ENCODE results near the gene LORICRIN. TPM values are rescaled to one million over a fixed set of nuclear protein-coding genes. Genes with fewer than 3 reads are reported as not detected.

LORICRIN gene
- total and polyA plus RNA-seq, 9 of the 15 experiments (the other 6 are each of a cell fraction or from before 2014, with no cell fraction given): not detected

DNA sequence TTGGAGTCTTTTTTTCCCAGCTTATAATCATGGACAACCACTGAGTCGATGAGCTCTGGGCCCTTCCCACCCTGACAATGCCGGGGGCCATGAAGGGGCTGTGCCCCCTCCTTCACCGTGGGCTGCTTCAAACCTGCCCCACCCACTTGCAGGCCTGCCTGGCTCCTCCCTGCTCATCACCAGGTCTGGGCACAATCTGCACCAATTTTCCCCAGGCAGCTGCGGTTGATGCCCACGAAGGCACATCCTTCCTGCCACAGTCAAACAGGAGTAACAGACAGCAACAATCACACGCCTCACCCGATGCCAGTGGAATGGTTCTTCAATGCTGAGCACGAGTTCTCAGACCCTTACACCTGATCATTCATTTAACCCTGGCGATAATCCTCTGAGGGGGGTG, 34.4 kb downstream of the LORICRIN start (continued):
- TF ChIP-seq, protein P1, sequence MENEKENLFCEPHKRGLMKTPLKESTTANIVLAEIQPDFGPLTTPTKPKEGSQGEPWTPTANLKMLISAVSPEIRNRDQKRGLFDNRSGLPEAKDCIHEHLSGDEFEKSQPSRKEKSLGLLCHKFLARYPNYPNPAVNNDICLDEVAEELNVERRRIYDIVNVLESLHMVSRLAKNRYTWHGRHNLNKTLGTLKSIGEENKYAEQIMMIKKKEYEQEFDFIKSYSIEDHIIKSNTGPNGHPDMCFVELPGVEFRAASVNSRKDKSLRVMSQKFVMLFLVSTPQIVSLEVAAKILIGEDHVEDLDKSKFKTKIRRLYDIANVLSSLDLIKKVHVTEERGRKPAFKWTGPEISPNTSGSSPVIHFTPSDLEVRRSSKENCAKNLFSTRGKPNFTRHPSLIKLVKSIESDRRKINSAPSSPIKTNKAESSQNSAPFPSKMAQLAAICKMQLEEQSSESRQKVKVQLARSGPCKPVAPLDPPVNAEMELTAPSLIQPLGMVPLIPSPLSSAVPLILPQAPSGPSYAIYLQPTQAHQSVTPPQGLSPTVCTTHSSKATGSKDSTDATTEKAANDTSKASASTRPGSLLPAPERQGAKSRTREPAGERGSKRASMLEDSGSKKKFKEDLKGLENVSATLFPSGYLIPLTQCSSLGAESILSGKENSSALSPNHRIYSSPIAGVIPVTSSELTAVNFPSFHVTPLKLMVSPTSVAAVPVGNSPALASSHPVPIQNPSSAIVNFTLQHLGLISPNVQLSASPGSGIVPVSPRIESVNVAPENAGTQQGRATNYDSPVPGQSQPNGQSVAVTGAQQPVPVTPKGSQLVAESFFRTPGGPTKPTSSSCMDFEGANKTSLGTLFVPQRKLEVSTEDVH (IDR thresholded peaks at IDR 0.05; ENCODE audit: low read depth, partially characterized antibody): no peak
- no peak for TF ChIP-seq ZNF3 (CRISPR knock-in tag; IDR thresholded peaks at IDR 0.05)

DNA sequence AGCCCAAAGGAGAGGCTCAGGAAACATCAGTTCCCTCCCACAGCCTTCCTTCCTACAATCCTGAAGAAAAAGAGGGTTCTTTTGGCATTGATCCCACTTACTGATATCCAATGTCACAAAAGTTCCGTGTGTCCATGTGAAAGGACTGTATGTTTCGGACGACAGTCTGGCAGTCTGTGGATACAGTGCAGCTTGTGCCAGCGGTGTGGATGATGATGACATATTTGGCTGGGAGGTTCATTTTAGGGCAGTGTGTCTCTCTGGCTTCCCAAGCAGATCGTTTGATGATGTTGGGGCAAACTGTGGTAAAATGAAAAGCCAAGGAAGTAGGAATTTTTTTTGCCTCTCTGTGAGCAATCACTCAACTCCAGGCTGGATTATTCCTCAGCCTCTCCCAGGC, 42.8 kb downstream of the LORICRIN start:
- H3K27me3 ChIP-seq (ENCODE audit: control insufficient read depth in 2 of 2, insufficient read depth in 2 of 2, low read length in 2 of 2): peaks cover 15 to 40% of the 10 kb centered on the region in 2 experiments
- H3K4me3 ChIP-seq: no peak overlapping the region
- intact Hi-C loops (cut with micrococcal nuclease) (no loop called here), in situ Hi-C loops (cut with MboI) (no loop called here)
- no peaks in the 10 kb centered on the region for H4K20me1 ChIP-seq (replicated peaks; ENCODE audit: control insufficient read depth, insufficient read depth, low read length)
- H3K9me1 ChIP-seq (ENCODE audit: control insufficient read depth, insufficient read depth, low read length): no peaks in the 10 kb centered on the region
- H3K9me3 ChIP-seq (replicated peaks; ENCODE audit: control insufficient read depth, insufficient read depth, low read depth, low read length): no peaks in the 10 kb centered on the region
- DNase-seq (ENCODE audit: extremely low read depth in 1 of 4, low spot score in 3 of 4): no peak
- no peak overlapping the region for H3K27ac ChIP-seq (ENCODE audit: extremely low read depth, low read depth, low read length)
- no peak overlapping the region for H3K9ac ChIP-seq (ENCODE audit: insufficient read depth in 1 of 2, low read depth in 2 of 2, low read length in 2 of 2)
- no peak overlapping the region for H3K4me2 ChIP-seq (ENCODE audit: insufficient read depth, low read length)
- H3K79me2 ChIP-seq (ENCODE audit: control insufficient read depth, insufficient read depth, low read length): no peaks in the 10 kb centered on the region
- ChIA-PET CTCF (ENCODE audit: low intra/inter-chr PET ratio) (no interaction called here), POLR2A (interaction anchor here (1.2 kb wide), 1 partner anchor 8 kb away, joined by 4 read pairs; no protein-coding TSS in a partner anchor)
- FAIRE-seq: no peak
- no peak for ATAC-seq
- BruUV-seq (replicated peaks): no TSS peak
- no peak overlapping the region for H2AFZ ChIP-seq (ENCODE audit: low read depth, low read length)
- whole genome bisulfite sequencing (ENCODE audit: insufficient coverage, low coverage, missing lambda C conversion rate): 0% methylated on average over 5 of the region's 5 CpGs
- peaks cover 0 to 4% of the 10 kb centered on the region in 2 experiments; a peak in 1 of 5 replicates for H3K4me1 ChIP-seq (replicated peaks in 1 of 2; ENCODE audit: control insufficient read depth in 2 of 2, insufficient read depth in 2 of 2, low read length in 2 of 2)
- no peaks in the 10 kb centered on the region for H3K36me3 ChIP-seq (ENCODE audit: control insufficient read depth, insufficient read depth, low read length)
- TF ChIP-seq PYGO2 (tag; IDR thresholded peaks at IDR 0.05) (no peak), ZNF282 (CRISPR knock-in tag; IDR thresholded peaks at IDR 0.05) (no peak), POLR2AphosphoS5 (IDR thresholded peaks at IDR 0.05; ENCODE audit: control insufficient read depth, insufficient read depth, low read depth, low read length) (no peak), ZNF140 (CRISPR knock-in tag; IDR thresholded peaks at IDR 0.05) (no peak), HDAC6 (IDR thresholded peaks at IDR 0.05; ENCODE audit: low read depth, low read length) (no peak), RBM25 (IDR thresholded peaks at IDR 0.05; ENCODE audit: low read depth, low read length, severe bottlenecking) (no peak), KAT8 (IDR thresholded peaks at IDR 0.05; ENCODE audit: low read depth) (no peak), EWSR1 (IDR thresholded peaks at IDR 0.05; ENCODE audit: borderline replicate concordance, low read depth, partially characterized antibody) (no peak), ERF (CRISPR knock-in tag; IDR thresholded peaks at IDR 0.05) (no peak)
- TF ChIP-seq, protein P2, sequence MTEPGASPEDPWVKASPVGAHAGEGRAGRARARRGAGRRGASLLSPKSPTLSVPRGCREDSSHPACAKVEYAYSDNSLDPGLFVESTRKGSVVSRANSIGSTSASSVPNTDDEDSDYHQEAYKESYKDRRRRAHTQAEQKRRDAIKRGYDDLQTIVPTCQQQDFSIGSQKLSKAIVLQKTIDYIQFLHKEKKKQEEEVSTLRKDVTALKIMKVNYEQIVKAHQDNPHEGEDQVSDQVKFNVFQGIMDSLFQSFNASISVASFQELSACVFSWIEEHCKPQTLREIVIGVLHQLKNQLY (CRISPR knock-in tag; conservative IDR thresholded peaks at IDR 0.05): no peak
- TF ChIP-seq, protein P3, sequence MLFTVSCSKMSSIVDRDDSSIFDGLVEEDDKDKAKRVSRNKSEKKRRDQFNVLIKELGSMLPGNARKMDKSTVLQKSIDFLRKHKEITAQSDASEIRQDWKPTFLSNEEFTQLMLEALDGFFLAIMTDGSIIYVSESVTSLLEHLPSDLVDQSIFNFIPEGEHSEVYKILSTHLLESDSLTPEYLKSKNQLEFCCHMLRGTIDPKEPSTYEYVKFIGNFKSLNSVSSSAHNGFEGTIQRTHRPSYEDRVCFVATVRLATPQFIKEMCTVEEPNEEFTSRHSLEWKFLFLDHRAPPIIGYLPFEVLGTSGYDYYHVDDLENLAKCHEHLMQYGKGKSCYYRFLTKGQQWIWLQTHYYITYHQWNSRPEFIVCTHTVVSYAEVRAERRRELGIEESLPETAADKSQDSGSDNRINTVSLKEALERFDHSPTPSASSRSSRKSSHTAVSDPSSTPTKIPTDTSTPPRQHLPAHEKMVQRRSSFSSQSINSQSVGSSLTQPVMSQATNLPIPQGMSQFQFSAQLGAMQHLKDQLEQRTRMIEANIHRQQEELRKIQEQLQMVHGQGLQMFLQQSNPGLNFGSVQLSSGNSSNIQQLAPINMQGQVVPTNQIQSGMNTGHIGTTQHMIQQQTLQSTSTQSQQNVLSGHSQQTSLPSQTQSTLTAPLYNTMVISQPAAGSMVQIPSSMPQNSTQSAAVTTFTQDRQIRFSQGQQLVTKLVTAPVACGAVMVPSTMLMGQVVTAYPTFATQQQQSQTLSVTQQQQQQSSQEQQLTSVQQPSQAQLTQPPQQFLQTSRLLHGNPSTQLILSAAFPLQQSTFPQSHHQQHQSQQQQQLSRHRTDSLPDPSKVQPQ (CRISPR knock-in tag; IDR thresholded peaks at IDR 0.05; ENCODE audit: borderline replicate concordance): no peak
- TF ChIP-seq, protein P4, sequence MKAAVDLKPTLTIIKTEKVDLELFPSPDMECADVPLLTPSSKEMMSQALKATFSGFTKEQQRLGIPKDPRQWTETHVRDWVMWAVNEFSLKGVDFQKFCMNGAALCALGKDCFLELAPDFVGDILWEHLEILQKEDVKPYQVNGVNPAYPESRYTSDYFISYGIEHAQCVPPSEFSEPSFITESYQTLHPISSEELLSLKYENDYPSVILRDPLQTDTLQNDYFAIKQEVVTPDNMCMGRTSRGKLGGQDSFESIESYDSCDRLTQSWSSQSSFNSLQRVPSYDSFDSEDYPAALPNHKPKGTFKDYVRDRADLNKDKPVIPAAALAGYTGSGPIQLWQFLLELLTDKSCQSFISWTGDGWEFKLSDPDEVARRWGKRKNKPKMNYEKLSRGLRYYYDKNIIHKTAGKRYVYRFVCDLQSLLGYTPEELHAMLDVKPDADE (conservative IDR thresholded peaks at IDR 0.05; ENCODE audit: control insufficient read depth, low read depth, low read length): no peak
